K562 (cell line): ENCODE measurements around the gene LANCL3. TPM values are rescaled to one million over a fixed set of nuclear protein-coding genes. Genes with fewer than 3 reads are reported as not detected.

Experiments
- ATAC-seq: fragments of 200-7000 bp; cut with Tn5 transposase; 3 replicates; pipeline ENCODE4 v1.9.1; 2020; ENCODE audit warnings: moderate library complexity
- BruUV-seq: library from RNA; stranded (reverse); fragments of 400-500 nt; replicated peaks from 2 replicates; lab custom pipeline; 2021; lab: Mats Ljungman, UMichigan
- CTCF ChIA-PET: fragments of 300-600 bp; formaldehyde crosslinking; extraction: SDS; loops from one replicate; lab custom pipeline; 2021; ENCODE audit warnings: low intra/inter-chr PET ratio; lab: Yijun Ruan, JAX
- POLR2A ChIA-PET: fragments of 300-600, 350-650 bp; sonication (Branson Sonifier 250); formaldehyde crosslinking; extraction: SDS; loops from one replicate; lab custom pipeline; 2021; ENCODE audit warnings: antibody characterized with exemption, inconsistent platforms; lab: Yijun Ruan, JAX
- DNase-seq, 4 experiments: peaks; one replicate each; pipeline versions ENCODE4 v3.0.0 to v3.0.0-alpha.2; 2011 to 2018; ENCODE audit warnings: low spot score in 3 of 4, mixed read lengths in 3 of 4; ENCODE audit errors: extremely low read depth in 1 of 4
- FAIRE-seq: peaks from 2 replicates; lab custom pipeline; 2011; peaks lifted over from hg19 to GRCh38; lab: Jason Lieb, UNC
- H2AFZ ChIP-seq: 2 replicates; pipeline ENCODE4 v1.6.0; 2011; ENCODE audit warnings: low read depth, low read length, control low read depth, inconsistent platforms
- H3K27ac ChIP-seq: fragments of 200-600 bp; 3 replicates; pipeline ENCODE4 v1.8.0; 2011; ENCODE audit warnings: low read depth, mild to moderate bottlenecking, control low read depth, inconsistent platforms, low read length, moderate library complexity, mixed read lengths; ENCODE audit errors: extremely low read depth
- H3K27me3 ChIP-seq, 2 experiments: fragments of 300-600 bp in 1 of 2; 2 replicates in 1 of 2; 3 replicates in 1 of 2; pipeline versions ENCODE4 v1.6.0 to v1.8.0; 2011; ENCODE audit warnings: inconsistent platforms in 2 of 2, low read length in 2 of 2, mild to moderate bottlenecking in 1 of 2, mixed read lengths in 1 of 2, moderate library complexity in 1 of 2; ENCODE audit not compliant: control insufficient read depth in 2 of 2, insufficient read depth in 2 of 2
- H3K36me3 ChIP-seq: fragments of 300-600 bp; 3 replicates; pipeline ENCODE4 v1.8.0; 2011; ENCODE audit warnings: mild to moderate bottlenecking, low read length, inconsistent platforms; ENCODE audit not compliant: control insufficient read depth, insufficient read depth
- H3K4me1 ChIP-seq, 2 experiments: fragments of 200-600 bp in 1 of 2; replicated peaks in 1 of 2; 2 replicates in 1 of 2; 3 replicates in 1 of 2; pipeline versions ENCODE4 v1.5.1 to v1.8.0; 2011; ENCODE audit warnings: inconsistent platforms in 2 of 2, low read length in 2 of 2, mild to moderate bottlenecking in 1 of 2, mixed read lengths in 1 of 2, moderate library complexity in 1 of 2; ENCODE audit not compliant: control insufficient read depth in 2 of 2, insufficient read depth in 2 of 2
- H3K4me2 ChIP-seq: 2 replicates; pipeline ENCODE4 v1.6.1; 2011; ENCODE audit warnings: low read length, control low read depth, inconsistent platforms, mixed read lengths; ENCODE audit not compliant: insufficient read depth
- H3K4me3 ChIP-seq: fragments of 200-600 bp; sonication (generic), shearing (Covaris generic); 2 replicates; pipeline ENCODE4 v1.5.1; 2016; ENCODE audit warnings: control low read depth, inconsistent platforms
- H3K79me2 ChIP-seq: fragments of 200-600 bp; 3 replicates; pipeline ENCODE4 v1.8.0; 2011; ENCODE audit warnings: low read length, inconsistent platforms; ENCODE audit not compliant: control insufficient read depth, insufficient read depth
- H3K9ac ChIP-seq, 2 experiments: 2 replicates each; pipeline versions ENCODE4 v1.6.0 to v1.6.1; 2011; ENCODE audit warnings: low read depth in 2 of 2, low read length in 2 of 2, control low read depth in 1 of 2, inconsistent platforms in 1 of 2, mild to moderate bottlenecking in 1 of 2, mixed read lengths in 1 of 2; ENCODE audit not compliant: insufficient read depth in 1 of 2
- H3K9me1 ChIP-seq: one replicate; pipeline ENCODE4 v1.6.0; 2011; ENCODE audit warnings: inconsistent platforms, mild to moderate bottlenecking, low read length, moderate library complexity; ENCODE audit not compliant: control insufficient read depth, insufficient read depth
- H3K9me3 ChIP-seq: replicated peaks from 2 replicates; pipeline ENCODE4 v1.5.1; 2011; ENCODE audit warnings: low read depth, low read length, inconsistent platforms; ENCODE audit not compliant: control insufficient read depth, insufficient read depth
- H4K20me1 ChIP-seq: replicated peaks from 2 replicates; pipeline ENCODE4 v1.6.1; 2011; ENCODE audit warnings: low read length, inconsistent platforms, mixed read lengths; ENCODE audit not compliant: control insufficient read depth, insufficient read depth
- CBX5 ChIP-seq: IDR thresholded peaks from 2 replicates; pipeline ENCODE4 v1.6.1; 2014; ENCODE audit warnings: low read depth, borderline replicate concordance
- KDM1A ChIP-seq, 2 experiments: fragments of 450-650 bp; IDR thresholded peaks; 2 replicates each; pipeline ENCODE4 v1.6.1; 2016; ENCODE audit warnings: mild to moderate bottlenecking in 2 of 2
- SRSF9 ChIP-seq: fragments of 200-400 bp; formaldehyde crosslinking; IDR thresholded peaks from 2 replicates; pipeline ENCODE4 v1.6.1; 2017; ENCODE audit warnings: low read depth, low read length, borderline replicate concordance
- TSC22D4 ChIP-seq: fragments of 450-650 bp; IDR thresholded peaks from 2 replicates; pipeline ENCODE4 v1.6.1; 2016; ENCODE audit warnings: missing genetic modification characterization, missing biosample characterization, control low read depth
- XRCC3 ChIP-seq: fragments of 450-650 bp; IDR thresholded peaks from 2 replicates; pipeline ENCODE4 v1.6.1; 2017; ENCODE audit warnings: mild to moderate bottlenecking, moderate library complexity
- ZNF354B ChIP-seq: fragments of 250-450 bp; sonication (Bioruptor Pico); IDR thresholded peaks from 2 replicates; pipeline ENCODE4 v1.4.0; 2020
- ZNF766 ChIP-seq: fragments of 200-800 bp; sonication (Bioruptor generic); conservative IDR thresholded peaks from 2 replicates; pipeline ENCODE4 v1.6.1; 2016; ENCODE audit warnings: missing genetic modification characterization, missing compliant biosample characterization
- WGBS: fragments of 100-300 bp; shearing (Covaris generic); methylation state at CpG from one replicate; pipeline ENCODE4 v1.1.6; 2016; ENCODE audit warnings: low coverage, mixed read lengths; ENCODE audit not compliant: insufficient coverage; ENCODE audit errors: missing lambda C conversion rate; 5-methylcytosine and 5-hydroxymethylcytosine counted together
- in situ Hi-C: fragments of 300-500 bp; cut with MboI; formaldehyde crosslinking; loops from 4 replicates; pipeline ENCODE4 v1.15.0; 2018; ENCODE audit warnings: inconsistent platforms, mixed read lengths
- intact Hi-C: fragments of 100-400 bp; cut with micrococcal nuclease; formaldehyde crosslinking; loops from 2 replicates; pipeline ENCODE4 v1.14.2; 2022
- polyA plus RNA-seq, 8 experiments: library from polyadenylated mRNA; depleted of rRNA in 4 of 8; stranded (reverse) in 5 of 8; unstranded in 3 of 8; fragments of >200 nt; fragmentation: Nextera tagmentation in 2 of 8; fragmentation: Illumina TruSeq in 1 of 8; extraction: Ambion mirVana in 2 of 8; extraction: Trizol in 1 of 8; gene quantifications; 2 replicates each; pipeline versions ENCODE4 v1.2.1 to v1.2.3, GENCODE V29; 2011 to 2014; ENCODE audit warnings: inconsistent platforms in 1 of 8, missing spikeins in 1 of 8
- total RNA-seq, 7 experiments: library from RNA; depleted of rRNA in 6 of 7; stranded (reverse); fragments of >200 nt in 6 of 7; fragmentation: Illumina TruSeq in 2 of 7; extraction: Trizol in 2 of 7; gene quantifications; 2 replicates each; pipeline versions ENCODE4 v1.2.1 to v1.2.3, GENCODE V29; 2011 to 2021; ENCODE audit warnings: low replicate concordance in 1 of 7
- TF ChIP-seq, protein P1 (sequence below): sonication (generic); formaldehyde crosslinking; IDR thresholded peaks from 2 replicates; pipeline ENCODE4 v1.8.0; 2022; ENCODE audit warnings: mild to moderate bottlenecking, missing genetic modification reagents
- TF ChIP-seq, protein P2 (sequence below): fragments of 450-650 bp; IDR thresholded peaks from 2 replicates; pipeline ENCODE4 v1.7.0; 2016; ENCODE audit warnings: borderline replicate concordance
- TF ChIP-seq, protein P3 (sequence below): sonication (generic); formaldehyde crosslinking; IDR thresholded peaks from 2 replicates; pipeline ENCODE4 v1.8.0; 2023; ENCODE audit warnings: mild to moderate bottlenecking, missing genetic modification reagents

LANCL3 gene
- total and polyA plus RNA-seq, 9 of the 15 experiments (the other 6 are each of a cell fraction or from before 2014, with no cell fraction given): 0.41 to 1.5 (median 0.58) TPM

DNA sequence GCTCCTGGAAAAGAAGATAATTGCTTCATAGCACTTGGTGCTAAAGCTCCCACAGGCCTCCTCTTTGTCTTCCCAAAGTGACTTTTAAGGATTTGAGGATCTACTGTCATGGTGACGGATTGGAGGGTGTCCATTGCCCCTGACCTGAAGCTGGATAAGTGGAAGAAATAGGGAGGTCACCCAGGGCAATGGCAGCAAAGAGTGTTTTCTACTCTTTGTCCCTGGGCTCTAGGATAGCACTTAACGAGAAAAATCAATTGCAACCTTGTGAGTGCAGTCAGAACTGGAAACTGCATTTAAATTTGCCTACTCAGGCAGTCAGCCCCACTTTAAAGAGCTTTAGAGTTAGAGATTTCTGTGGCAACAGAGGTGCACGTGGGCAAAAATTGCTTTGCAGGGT lies 70.4 kb downstream of the LANCL3 start:
- CTCF ChIA-PET: no interaction called here
- peaks cover 0 to 14% of the 10 kb centered on the region in 2 experiments; a peak in 2 of 5 replicates for H3K4me1 ChIP-seq
- POLR2A ChIA-PET: no interaction called here
- no peaks in the 10 kb centered on the region for H3K9me1 ChIP-seq
- no TSS peak for BruUV-seq
- no peak overlapping the region for H3K9ac ChIP-seq
- TF ChIP-seq CBX5 (no peak), TSC22D4 (tag) (no peak), SRSF9 (no peak), ZNF766 (no peak), XRCC3 (no peak), KDM1A (IDR thresholded peaks at IDR 0.05) (no peak), ZNF354B (CRISPR knock-in tag) (no peak)
- TF ChIP-seq, protein P1, sequence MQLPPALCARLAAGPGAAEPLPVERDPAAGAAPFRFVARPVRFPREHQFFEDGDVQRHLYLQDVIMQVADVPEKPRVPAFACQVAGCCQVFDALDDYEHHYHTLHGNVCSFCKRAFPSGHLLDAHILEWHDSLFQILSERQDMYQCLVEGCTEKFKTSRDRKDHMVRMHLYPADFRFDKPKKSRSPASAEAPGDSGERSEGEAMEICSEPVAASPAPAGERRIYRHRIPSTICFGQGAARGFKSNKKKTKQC (CRISPR knock-in tag): no peak
- TF ChIP-seq, protein P2, sequence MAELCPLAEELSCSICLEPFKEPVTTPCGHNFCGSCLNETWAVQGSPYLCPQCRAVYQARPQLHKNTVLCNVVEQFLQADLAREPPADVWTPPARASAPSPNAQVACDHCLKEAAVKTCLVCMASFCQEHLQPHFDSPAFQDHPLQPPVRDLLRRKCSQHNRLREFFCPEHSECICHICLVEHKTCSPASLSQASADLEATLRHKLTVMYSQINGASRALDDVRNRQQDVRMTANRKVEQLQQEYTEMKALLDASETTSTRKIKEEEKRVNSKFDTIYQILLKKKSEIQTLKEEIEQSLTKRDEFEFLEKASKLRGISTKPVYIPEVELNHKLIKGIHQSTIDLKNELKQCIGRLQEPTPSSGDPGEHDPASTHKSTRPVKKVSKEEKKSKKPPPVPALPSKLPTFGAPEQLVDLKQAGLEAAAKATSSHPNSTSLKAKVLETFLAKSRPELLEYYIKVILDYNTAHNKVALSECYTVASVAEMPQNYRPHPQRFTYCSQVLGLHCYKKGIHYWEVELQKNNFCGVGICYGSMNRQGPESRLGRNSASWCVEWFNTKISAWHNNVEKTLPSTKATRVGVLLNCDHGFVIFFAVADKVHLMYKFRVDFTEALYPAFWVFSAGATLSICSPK: no peak
- TF ChIP-seq, protein P3, sequence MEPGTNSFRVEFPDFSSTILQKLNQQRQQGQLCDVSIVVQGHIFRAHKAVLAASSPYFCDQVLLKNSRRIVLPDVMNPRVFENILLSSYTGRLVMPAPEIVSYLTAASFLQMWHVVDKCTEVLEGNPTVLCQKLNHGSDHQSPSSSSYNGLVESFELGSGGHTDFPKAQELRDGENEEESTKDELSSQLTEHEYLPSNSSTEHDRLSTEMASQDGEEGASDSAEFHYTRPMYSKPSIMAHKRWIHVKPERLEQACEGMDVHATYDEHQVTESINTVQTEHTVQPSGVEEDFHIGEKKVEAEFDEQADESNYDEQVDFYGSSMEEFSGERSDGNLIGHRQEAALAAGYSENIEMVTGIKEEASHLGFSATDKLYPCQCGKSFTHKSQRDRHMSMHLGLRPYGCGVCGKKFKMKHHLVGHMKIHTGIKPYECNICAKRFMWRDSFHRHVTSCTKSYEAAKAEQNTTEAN (CRISPR knock-in tag): no peak
- H3K27ac ChIP-seq: no peak overlapping the region
- no peaks in the 10 kb centered on the region for H3K9me3 ChIP-seq
- no peak for FAIRE-seq
- 36% methylated on average over 2 of the region's 3 CpGs for WGBS
- no peaks in the 10 kb centered on the region for H4K20me1 ChIP-seq
- in situ Hi-C loops (no loop called here), intact Hi-C loops (no loop called here)
- H3K4me3 ChIP-seq: no peak overlapping the region
- no peaks in the 10 kb centered on the region for H3K79me2 ChIP-seq
- ATAC-seq: no peak
- DNase-seq: no peak
- no peaks in the 10 kb centered on the region for H3K36me3 ChIP-seq
- no peak overlapping the region for H3K4me2 ChIP-seq
- no peaks in the 10 kb centered on the region for H3K27me3 ChIP-seq
- no peak overlapping the region for H2AFZ ChIP-seq
